K562 (cell line): ENCODE measurements around the gene HOMEZ. TPM values are rescaled to one million over a fixed set of nuclear protein-coding genes. Genes with fewer than 3 reads are reported as not detected.

Source experiments
- BACH1 ChIP-seq: fragments of 200-800 bp; sonication (Bioruptor generic); IDR thresholded peaks from 2 replicates; pipeline ENCODE4 v1.6.1; 2016; ENCODE audit warnings: missing genetic modification characterization, missing compliant biosample characterization
- DIDO1 ChIP-seq: fragments of 450-650 bp; IDR thresholded peaks from 2 replicates; pipeline ENCODE4 v1.6.1; 2016; ENCODE audit warnings: low read depth, missing biosample characterization, missing genetic modification characterization
- DMBX1 ChIP-seq: fragments of 250-450 bp; sonication (Bioruptor Pico); IDR thresholded peaks from 2 replicates; pipeline ENCODE4 v1.8.0; 2022; ENCODE audit warnings: inconsistent platforms, mild to moderate bottlenecking, moderate library complexity, borderline replicate concordance
- GABPB1 ChIP-seq: sonication (generic); formaldehyde crosslinking; IDR thresholded peaks from 2 replicates; pipeline ENCODE4 v1.8.0; 2022; ENCODE audit warnings: mild to moderate bottlenecking, missing genetic modification reagents
- IFI16 ChIP-seq: fragments of 250-450 bp; sonication (Bioruptor Pico); IDR thresholded peaks from 2 replicates; pipeline ENCODE4 v2.1.2; 2022; ENCODE audit warnings: mild to moderate bottlenecking, inconsistent platforms
- POLR2B ChIP-seq: fragments of 450-650 bp; IDR thresholded peaks from 2 replicates; pipeline ENCODE4 v1.6.1; 2018; ENCODE audit warnings: low read depth; ENCODE audit not compliant: partially characterized antibody
- RFX1 ChIP-seq: fragments of 450-650 bp; IDR thresholded peaks from 2 replicates; pipeline ENCODE4 v1.6.1; 2016; ENCODE audit warnings: mild to moderate bottlenecking, moderate library complexity
- SNIP1 ChIP-seq: fragments of 450-650 bp; IDR thresholded peaks from 2 replicates; pipeline ENCODE4 v1.7.1; 2017; ENCODE audit warnings: low read depth, mild to moderate bottlenecking
- ZNF134 ChIP-seq: fragments of 250-450 bp; sonication (Bioruptor Pico); conservative IDR thresholded peaks from 2 replicates; pipeline ENCODE4 v1.4.0; 2020
- ZNF780A ChIP-seq: fragments of 250-450 bp; sonication (Bioruptor Pico); IDR thresholded peaks from 2 replicates; pipeline ENCODE4 v1.5.0; 2021; ENCODE audit warnings: mild to moderate bottlenecking
- polyA plus RNA-seq, 8 experiments: library from polyadenylated mRNA; depleted of rRNA in 4 of 8; stranded (reverse) in 5 of 8; unstranded in 3 of 8; fragments of >200 nt; fragmentation: Nextera tagmentation in 2 of 8; fragmentation: Illumina TruSeq in 1 of 8; extraction: Ambion mirVana in 2 of 8; extraction: Trizol in 1 of 8; gene quantifications; 2 replicates each; pipeline versions ENCODE4 v1.2.1 to v1.2.3, GENCODE V29; 2011 to 2014; ENCODE audit warnings: inconsistent platforms in 1 of 8, missing spikeins in 1 of 8
- total RNA-seq, 7 experiments: library from RNA; depleted of rRNA in 6 of 7; stranded (reverse); fragments of >200 nt in 6 of 7; fragmentation: Illumina TruSeq in 2 of 7; extraction: Trizol in 2 of 7; gene quantifications; 2 replicates each; pipeline versions ENCODE4 v1.2.1 to v1.2.3, GENCODE V29; 2011 to 2021; ENCODE audit warnings: low replicate concordance in 1 of 7
- TF ChIP-seq, protein P1 (sequence below): fragments of 250-450 bp; sonication (Bioruptor Pico); IDR thresholded peaks from 2 replicates; pipeline ENCODE4 v1.4.0; 2020; ENCODE audit warnings: mild to moderate bottlenecking, moderate library complexity, borderline replicate concordance
- TF ChIP-seq, protein P2 (sequence below): fragments of 450-650 bp; conservative IDR thresholded peaks from 2 replicates; pipeline ENCODE4 v1.6.1; 2016; ENCODE audit warnings: missing genetic modification characterization, low read depth, mild to moderate bottlenecking, missing compliant biosample characterization, moderate library complexity
- TF ChIP-seq, protein P3 (sequence below): sonication (generic); formaldehyde crosslinking; IDR thresholded peaks from 2 replicates; pipeline ENCODE4 v1.8.0; 2023; ENCODE audit warnings: missing genetic modification reagents, mild to moderate bottlenecking, borderline replicate concordance
- TF ChIP-seq, protein P4 (sequence below): fragments of 450-650 bp; IDR thresholded peaks from 2 replicates; pipeline ENCODE4 v1.6.1; 2018; ENCODE audit warnings: mild to moderate bottlenecking, low read depth; ENCODE audit not compliant: partially characterized antibody
- TF ChIP-seq, protein P5 (sequence below): fragments of 200-800 bp; sonication (Bioruptor generic); IDR thresholded peaks from 2 replicates; pipeline ENCODE4 v1.6.1; 2017; ENCODE audit warnings: missing genetic modification characterization, missing compliant biosample characterization

The HOMEZ gene
- total and polyA plus RNA-seq, 9 of the 15 experiments (the other 6 are each of a cell fraction or from before 2014, with no cell fraction given) = 3.0 to 30.2 (median 16.9) TPM

DNA sequence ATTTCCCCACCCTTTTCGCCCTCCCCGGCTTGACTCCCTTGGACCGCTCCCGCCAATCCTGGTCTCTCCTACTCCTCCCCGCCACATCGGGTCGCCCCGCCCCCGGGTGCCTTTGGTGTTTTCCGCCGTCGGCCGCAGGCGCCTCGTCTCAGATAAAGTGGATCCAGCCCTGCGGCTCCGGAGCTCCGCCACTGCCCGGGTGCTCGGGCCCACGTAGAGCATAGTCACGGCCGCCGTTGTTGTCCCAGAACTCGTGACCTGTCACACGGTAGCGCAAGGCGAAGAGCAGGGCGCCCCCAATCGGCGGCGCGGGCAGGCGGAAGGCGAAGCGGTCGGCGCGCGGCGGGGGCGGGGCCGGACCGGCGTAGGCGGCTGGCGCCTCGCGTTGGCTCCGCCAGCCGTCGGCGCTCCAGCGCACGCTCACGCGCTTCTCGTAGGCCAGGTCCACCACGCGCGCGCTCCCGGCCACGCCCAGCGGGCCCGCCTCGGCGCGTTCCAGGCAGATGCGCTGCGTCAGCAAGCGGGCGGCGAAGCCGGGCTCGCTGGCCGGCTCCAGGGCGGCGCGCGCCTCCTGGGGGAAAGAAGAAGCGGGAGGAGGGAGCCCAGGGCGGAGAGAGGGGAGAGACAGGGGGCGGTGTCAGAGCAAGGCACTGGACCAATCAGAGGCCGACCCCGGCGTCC lies 15.5 kb upstream of the HOMEZ start (continued):
- TF ChIP-seq GABPB1 = no peak; the same call in 1 of the 2 replicates
- TF ChIP-seq, protein P1, sequence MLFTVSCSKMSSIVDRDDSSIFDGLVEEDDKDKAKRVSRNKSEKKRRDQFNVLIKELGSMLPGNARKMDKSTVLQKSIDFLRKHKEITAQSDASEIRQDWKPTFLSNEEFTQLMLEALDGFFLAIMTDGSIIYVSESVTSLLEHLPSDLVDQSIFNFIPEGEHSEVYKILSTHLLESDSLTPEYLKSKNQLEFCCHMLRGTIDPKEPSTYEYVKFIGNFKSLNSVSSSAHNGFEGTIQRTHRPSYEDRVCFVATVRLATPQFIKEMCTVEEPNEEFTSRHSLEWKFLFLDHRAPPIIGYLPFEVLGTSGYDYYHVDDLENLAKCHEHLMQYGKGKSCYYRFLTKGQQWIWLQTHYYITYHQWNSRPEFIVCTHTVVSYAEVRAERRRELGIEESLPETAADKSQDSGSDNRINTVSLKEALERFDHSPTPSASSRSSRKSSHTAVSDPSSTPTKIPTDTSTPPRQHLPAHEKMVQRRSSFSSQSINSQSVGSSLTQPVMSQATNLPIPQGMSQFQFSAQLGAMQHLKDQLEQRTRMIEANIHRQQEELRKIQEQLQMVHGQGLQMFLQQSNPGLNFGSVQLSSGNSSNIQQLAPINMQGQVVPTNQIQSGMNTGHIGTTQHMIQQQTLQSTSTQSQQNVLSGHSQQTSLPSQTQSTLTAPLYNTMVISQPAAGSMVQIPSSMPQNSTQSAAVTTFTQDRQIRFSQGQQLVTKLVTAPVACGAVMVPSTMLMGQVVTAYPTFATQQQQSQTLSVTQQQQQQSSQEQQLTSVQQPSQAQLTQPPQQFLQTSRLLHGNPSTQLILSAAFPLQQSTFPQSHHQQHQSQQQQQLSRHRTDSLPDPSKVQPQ (CRISPR knock-in tag) = no peak
- TF ChIP-seq DMBX1 (CRISPR knock-in tag) = peak; percentile 59; the same call in 1 of the 2 replicates
- no peak for TF ChIP-seq ZNF780A (CRISPR knock-in tag)
- no peak for TF ChIP-seq BACH1 (tag)
- no peak for TF ChIP-seq RFX1
- no peak for TF ChIP-seq IFI16
- TF ChIP-seq, protein P2, sequence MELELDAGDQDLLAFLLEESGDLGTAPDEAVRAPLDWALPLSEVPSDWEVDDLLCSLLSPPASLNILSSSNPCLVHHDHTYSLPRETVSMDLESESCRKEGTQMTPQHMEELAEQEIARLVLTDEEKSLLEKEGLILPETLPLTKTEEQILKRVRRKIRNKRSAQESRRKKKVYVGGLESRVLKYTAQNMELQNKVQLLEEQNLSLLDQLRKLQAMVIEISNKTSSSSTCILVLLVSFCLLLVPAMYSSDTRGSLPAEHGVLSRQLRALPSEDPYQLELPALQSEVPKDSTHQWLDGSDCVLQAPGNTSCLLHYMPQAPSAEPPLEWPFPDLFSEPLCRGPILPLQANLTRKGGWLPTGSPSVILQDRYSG (tag) = no peak
- TF ChIP-seq, protein P3, sequence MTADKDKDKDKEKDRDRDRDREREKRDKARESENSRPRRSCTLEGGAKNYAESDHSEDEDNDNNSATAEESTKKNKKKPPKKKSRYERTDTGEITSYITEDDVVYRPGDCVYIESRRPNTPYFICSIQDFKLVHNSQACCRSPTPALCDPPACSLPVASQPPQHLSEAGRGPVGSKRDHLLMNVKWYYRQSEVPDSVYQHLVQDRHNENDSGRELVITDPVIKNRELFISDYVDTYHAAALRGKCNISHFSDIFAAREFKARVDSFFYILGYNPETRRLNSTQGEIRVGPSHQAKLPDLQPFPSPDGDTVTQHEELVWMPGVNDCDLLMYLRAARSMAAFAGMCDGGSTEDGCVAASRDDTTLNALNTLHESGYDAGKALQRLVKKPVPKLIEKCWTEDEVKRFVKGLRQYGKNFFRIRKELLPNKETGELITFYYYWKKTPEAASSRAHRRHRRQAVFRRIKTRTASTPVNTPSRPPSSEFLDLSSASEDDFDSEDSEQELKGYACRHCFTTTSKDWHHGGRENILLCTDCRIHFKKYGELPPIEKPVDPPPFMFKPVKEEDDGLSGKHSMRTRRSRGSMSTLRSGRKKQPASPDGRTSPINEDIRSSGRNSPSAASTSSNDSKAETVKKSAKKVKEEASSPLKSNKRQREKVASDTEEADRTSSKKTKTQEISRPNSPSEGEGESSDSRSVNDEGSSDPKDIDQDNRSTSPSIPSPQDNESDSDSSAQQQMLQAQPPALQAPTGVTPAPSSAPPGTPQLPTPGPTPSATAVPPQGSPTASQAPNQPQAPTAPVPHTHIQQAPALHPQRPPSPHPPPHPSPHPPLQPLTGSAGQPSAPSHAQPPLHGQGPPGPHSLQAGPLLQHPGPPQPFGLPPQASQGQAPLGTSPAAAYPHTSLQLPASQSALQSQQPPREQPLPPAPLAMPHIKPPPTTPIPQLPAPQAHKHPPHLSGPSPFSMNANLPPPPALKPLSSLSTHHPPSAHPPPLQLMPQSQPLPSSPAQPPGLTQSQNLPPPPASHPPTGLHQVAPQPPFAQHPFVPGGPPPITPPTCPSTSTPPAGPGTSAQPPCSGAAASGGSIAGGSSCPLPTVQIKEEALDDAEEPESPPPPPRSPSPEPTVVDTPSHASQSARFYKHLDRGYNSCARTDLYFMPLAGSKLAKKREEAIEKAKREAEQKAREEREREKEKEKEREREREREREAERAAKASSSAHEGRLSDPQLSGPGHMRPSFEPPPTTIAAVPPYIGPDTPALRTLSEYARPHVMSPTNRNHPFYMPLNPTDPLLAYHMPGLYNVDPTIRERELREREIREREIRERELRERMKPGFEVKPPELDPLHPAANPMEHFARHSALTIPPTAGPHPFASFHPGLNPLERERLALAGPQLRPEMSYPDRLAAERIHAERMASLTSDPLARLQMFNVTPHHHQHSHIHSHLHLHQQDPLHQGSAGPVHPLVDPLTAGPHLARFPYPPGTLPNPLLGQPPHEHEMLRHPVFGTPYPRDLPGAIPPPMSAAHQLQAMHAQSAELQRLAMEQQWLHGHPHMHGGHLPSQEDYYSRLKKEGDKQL (CRISPR knock-in tag) = no peak
- TF ChIP-seq SNIP1 = no peak
- TF ChIP-seq, protein P4, sequence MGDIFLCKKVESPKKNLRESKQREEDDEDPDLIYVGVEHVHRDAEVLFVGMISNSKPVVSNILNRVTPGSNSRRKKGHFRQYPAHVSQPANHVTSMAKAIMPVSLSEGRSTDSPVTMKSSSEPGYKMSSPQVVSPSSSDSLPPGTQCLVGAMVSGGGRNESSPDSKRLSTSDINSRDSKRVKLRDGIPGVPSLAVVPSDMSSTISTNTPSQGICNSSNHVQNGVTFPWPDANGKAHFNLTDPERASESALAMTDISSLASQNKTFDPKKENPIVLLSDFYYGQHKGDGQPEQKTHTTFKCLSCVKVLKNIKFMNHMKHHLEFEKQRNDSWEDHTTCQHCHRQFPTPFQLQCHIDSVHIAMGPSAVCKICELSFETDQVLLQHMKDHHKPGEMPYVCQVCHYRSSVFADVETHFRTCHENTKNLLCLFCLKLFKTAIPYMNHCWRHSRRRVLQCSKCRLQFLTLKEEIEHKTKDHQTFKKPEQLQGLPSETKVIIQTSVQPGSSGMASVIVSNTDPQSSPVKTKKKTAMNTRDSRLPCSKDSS = no peak
- no peak for TF ChIP-seq ZNF134
- no peak for TF ChIP-seq POLR2B
- TF ChIP-seq DIDO1 (tag) = no peak
- TF ChIP-seq, protein P5, sequence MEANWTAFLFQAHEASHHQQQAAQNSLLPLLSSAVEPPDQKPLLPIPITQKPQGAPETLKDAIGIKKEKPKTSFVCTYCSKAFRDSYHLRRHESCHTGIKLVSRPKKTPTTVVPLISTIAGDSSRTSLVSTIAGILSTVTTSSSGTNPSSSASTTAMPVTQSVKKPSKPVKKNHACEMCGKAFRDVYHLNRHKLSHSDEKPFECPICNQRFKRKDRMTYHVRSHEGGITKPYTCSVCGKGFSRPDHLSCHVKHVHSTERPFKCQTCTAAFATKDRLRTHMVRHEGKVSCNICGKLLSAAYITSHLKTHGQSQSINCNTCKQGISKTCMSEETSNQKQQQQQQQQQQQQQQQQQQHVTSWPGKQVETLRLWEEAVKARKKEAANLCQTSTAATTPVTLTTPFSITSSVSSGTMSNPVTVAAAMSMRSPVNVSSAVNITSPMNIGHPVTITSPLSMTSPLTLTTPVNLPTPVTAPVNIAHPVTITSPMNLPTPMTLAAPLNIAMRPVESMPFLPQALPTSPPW = no peak
